ENCODE results near the gene PIBF1.
"Not testable (repeated sequence)": the region's sequence is repeated elsewhere in the genome, so short reads cannot be mapped to it uniquely, and the experiment has no call there.

Gene PIBF1

GRCh38 chr13:73039201-73040108 lies 257.5 kb downstream of the PIBF1 start:
- Histone ChIP-seq H3K36me3 (replicated peaks) (no peaks in the 10 kb centered on the region), H3K4me3 (ENCODE audit: low read depth, low read length) (no peak overlapping the region), H3K27me3 (replicated peaks) (no peaks in the 10 kb centered on the region), H3K27ac (no peak overlapping the region)
- no peak for TF ChIP-seq CTCF (IDR thresholded peaks at IDR 0.05; ENCODE audit: low read depth, low read length, missing control alignments)
- DNase-seq, result no peak
- in situ Hi-C loops (cut with HindIII; ENCODE audit: low pct_ligation_motif_present, low sequenced_read_pairs), result no loop called here

- Histone ChIP-seq H3K4me3 (ENCODE audit: low read depth, low read length) (no peak overlapping the region), H3K27ac (no peak overlapping the region), H3K27me3 (replicated peaks) (no peaks in the 10 kb centered on the region), H3K36me3 (replicated peaks) (no peaks in the 10 kb centered on the region)
- DNase-seq, result no peak
- no peak for TF ChIP-seq CTCF (IDR thresholded peaks at IDR 0.05; ENCODE audit: low read depth, low read length, missing control alignments)
- in situ Hi-C loops (cut with HindIII; ENCODE audit: low pct_ligation_motif_present, low sequenced_read_pairs), result no loop called here
Observed at GRCh38 chr13:73040484-73040883, 258.6 kb downstream of the PIBF1 start.

- Histone ChIP-seq H3K27ac (no peak overlapping the region), H3K4me3 (ENCODE audit: low read depth, low read length) (no peak overlapping the region), H3K27me3 (replicated peaks) (no peaks in the 10 kb centered on the region), H3K36me3 (replicated peaks) (no peaks in the 10 kb centered on the region)
- TF ChIP-seq CTCF (IDR thresholded peaks at IDR 0.05; ENCODE audit: low read depth, low read length, missing control alignments), result no peak
- in situ Hi-C loops (cut with HindIII; ENCODE audit: low pct_ligation_motif_present, low sequenced_read_pairs), result no loop called here
- DNase-seq, result no peak
Observed at GRCh38 chr13:73040968-73041596, 259.1 kb downstream of the PIBF1 start.

- H3K36me3 ChIP-seq (replicated peaks), result no peaks in the 10 kb centered on the region
- in situ Hi-C loops (cut with HindIII; ENCODE audit: low pct_ligation_motif_present, low sequenced_read_pairs), result no loop called here
- H3K27me3 ChIP-seq (replicated peaks), result no peaks in the 10 kb centered on the region
- no peak for TF ChIP-seq CTCF (IDR thresholded peaks at IDR 0.05; ENCODE audit: low read depth, low read length, missing control alignments)
- no peak for DNase-seq
- no peak overlapping the region for H3K4me3 ChIP-seq (ENCODE audit: low read depth, low read length)
- H3K27ac ChIP-seq, result no peak overlapping the region
Observed at GRCh38 chr13:73045031-73045430, 263.1 kb downstream of the PIBF1 start.

- H3K27me3 ChIP-seq (replicated peaks); DNase-seq; in situ Hi-C loops (cut with HindIII; ENCODE audit: low pct_ligation_motif_present, low sequenced_read_pairs); H3K27ac ChIP-seq; H3K4me3 ChIP-seq (ENCODE audit: low read depth, low read length); H3K36me3 ChIP-seq (replicated peaks): not testable (repeated sequence)
Observed at GRCh38 chr13:73048615-73049014, 266.7 kb downstream of the PIBF1 start.

- in situ Hi-C loops (cut with HindIII; ENCODE audit: low pct_ligation_motif_present, low sequenced_read_pairs), result no loop called here
Observed at GRCh38 chr13:73054712-73055111, 272.8 kb downstream of the PIBF1 start.

More at GRCh38 chr13:73054712-73055111, 272.8 kb downstream of the PIBF1 start:
- Histone ChIP-seq H3K4me3 (ENCODE audit: low read depth, low read length) (no peak overlapping the region), H3K36me3 (replicated peaks) (no peaks in the 10 kb centered on the region), H3K27me3 (replicated peaks) (no peaks in the 10 kb centered on the region), H3K27ac (no peak overlapping the region)
- no peak for TF ChIP-seq CTCF (IDR thresholded peaks at IDR 0.05; ENCODE audit: low read depth, low read length, missing control alignments)
- DNase-seq, result no peak
